ENCODE data around the gene DOCK8.
"Not testable (repeated sequence)": the region's sequence is repeated elsewhere in the genome, so short reads cannot be mapped to it uniquely, and the experiment has no call there.

The DOCK8 gene

DNA sequence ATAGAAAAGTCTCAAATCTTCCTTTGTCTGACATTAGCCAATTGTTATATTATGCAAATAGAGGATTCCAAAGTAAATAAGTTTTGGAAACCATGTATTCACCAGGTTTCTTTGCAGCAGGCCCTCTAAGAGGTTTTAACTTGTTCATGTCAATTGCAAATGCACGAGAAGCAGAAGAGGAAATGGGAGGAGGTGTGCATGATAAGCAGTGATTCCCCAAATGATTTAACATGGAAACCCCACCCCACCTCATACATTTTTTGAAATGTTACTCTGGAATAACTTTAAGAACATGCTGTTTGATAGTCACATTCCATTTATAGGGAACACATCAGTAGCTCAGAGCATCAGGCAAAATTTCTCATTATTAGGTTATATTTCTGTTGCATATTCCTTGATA, 190.7 kb downstream of the DOCK8 start:
- no peak overlapping the region for H3K4me3 Mint-ChIP-seq
- H3K27ac Mint-ChIP-seq, result no peak overlapping the region
- H3K9me3 Mint-ChIP-seq, result no peaks in the 10 kb centered on the region
- H3K4me1 Mint-ChIP-seq (ENCODE audit: low read depth), result peaks cover 6% of the 10 kb centered on the region
- peaks cover 84% of the 10 kb centered on the region for H3K36me3 Mint-ChIP-seq (ENCODE audit: low read depth)
- no peaks in the 10 kb centered on the region for H3K27me3 Mint-ChIP-seq (ENCODE audit: low read depth)

DNA sequence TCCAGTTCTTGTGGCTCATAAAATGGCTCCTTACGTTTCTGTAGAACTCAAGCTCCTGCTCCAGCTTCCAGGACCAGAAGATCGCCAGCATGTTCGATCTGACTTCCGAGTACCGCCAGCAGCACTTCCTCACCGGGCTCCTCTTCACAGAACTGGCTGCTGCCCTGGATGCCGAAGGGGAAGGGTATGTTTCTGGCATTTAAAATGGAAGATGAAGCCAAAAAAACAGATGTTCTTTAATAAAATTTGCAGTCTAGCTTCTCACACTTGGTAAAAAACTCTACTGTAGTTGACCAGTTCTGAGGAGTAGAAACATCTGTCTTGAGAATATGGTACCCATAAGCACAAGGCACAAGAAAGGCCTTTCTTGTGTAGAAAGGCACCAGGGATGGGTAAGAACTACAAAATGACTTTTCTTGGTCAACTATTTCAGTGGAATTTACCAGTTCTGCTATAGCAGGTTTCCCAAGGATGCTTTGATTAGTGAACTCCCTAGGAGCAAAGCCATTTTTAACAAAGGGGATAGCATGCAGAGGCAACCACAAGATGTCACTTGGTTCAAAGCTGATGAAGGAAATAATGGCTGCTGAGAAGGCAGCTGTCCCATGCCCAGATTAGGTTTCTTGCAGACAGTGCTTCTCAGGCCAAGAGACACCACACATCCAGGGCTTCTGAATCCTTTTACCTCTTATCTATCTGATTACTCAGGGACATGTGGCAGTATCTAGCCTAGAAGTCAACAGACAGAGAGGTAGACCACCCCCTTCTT, 192.4 kb downstream of the DOCK8 start:
- H3K36me3 Mint-ChIP-seq (ENCODE audit: low read depth), result peaks cover 75% of the 10 kb centered on the region
- peaks cover under 1% of the 10 kb centered on the region for H3K4me1 Mint-ChIP-seq (ENCODE audit: low read depth)
- no peak overlapping the region for H3K27ac Mint-ChIP-seq
- no peaks in the 10 kb centered on the region for H3K27me3 Mint-ChIP-seq (ENCODE audit: low read depth)
- H3K9me3 Mint-ChIP-seq, result no peaks in the 10 kb centered on the region
- no peak overlapping the region for H3K4me3 Mint-ChIP-seq

DNA sequence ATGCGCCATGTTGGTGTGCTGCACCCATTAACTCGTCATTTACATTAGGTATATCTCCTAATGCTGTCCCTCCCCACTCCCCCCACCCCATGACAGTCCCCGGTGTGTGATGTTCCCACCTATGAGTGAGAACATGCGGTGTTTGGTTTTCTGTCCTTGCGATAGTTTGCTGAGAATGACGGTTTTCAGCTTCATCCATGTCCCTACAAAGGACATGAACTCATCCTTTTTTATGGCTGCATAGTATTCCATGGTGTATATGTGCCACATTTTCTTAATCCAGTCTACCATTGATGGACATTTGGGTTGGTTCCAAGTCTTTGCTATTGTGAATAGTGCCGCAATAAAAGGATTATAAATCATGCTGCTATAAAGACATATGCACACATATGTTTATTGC, 195.0 kb downstream of the DOCK8 start:
- H3K4me1 Mint-ChIP-seq (ENCODE audit: low read depth); H3K4me3 Mint-ChIP-seq; H3K27me3 Mint-ChIP-seq (ENCODE audit: low read depth); H3K27ac Mint-ChIP-seq; H3K9me3 Mint-ChIP-seq: not testable (repeated sequence)
- H3K36me3 Mint-ChIP-seq (ENCODE audit: low read depth), result peaks cover 61% of the 10 kb centered on the region

DNA sequence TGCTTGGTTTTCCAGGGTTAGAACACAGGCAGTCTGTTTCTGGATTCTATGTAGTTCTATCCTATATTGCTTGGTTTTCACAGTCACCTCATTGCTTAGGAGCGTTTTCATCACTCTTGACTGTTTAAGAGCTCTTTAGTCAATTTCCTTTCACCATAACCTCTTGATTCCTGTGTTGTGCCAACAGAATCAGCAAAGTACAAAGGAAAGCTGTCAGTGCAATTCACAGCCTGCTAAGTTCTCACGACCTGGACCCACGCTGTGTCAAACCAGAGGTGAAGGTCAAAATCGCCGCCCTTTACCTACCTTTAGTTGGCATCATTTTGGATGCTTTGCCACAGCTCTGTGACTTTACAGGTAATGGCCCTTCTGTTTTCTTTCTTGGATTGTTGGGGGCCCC, 199.9 kb downstream of the DOCK8 start:
- Mint-ChIP-seq H3K4me3 (no peak overlapping the region), H3K27ac (no peak overlapping the region), H3K27me3 (ENCODE audit: low read depth) (no peaks in the 10 kb centered on the region), H3K4me1 (ENCODE audit: low read depth) (no peaks in the 10 kb centered on the region), H3K9me3 (no peaks in the 10 kb centered on the region), H3K36me3 (ENCODE audit: low read depth) (peaks cover 43% of the 10 kb centered on the region)

DNA sequence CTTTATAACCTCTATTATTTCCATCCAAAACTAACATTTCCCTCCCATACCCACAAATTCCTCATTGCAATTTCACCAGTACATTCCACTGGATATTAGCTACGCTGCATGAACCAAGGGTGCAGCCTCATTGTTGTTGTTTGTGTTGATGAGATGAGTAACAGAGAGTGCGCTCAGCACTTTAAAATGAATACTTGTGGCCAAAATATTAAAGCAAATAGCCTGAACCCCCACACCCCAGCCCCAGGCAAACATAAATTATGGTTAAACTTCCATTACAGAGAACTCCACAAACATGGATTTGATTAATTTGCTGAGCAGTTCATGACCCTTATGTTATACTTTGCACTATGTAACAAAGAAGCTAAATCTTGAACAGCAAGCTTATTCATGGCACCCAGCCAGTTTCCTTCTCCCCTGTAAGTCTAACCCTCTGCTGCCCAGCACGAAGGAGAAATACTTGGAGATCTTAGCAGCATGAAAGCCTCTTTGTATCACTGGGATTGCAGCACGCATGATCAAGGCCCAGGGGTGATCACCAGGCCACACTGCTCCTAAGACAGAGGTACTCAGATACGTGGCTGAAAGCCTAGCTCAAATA, 205.0 kb downstream of the DOCK8 start:
- Mint-ChIP-seq H3K36me3 (ENCODE audit: low read depth) (peaks cover 57% of the 10 kb centered on the region), H3K4me1 (ENCODE audit: low read depth) (no peaks in the 10 kb centered on the region)

DNA sequence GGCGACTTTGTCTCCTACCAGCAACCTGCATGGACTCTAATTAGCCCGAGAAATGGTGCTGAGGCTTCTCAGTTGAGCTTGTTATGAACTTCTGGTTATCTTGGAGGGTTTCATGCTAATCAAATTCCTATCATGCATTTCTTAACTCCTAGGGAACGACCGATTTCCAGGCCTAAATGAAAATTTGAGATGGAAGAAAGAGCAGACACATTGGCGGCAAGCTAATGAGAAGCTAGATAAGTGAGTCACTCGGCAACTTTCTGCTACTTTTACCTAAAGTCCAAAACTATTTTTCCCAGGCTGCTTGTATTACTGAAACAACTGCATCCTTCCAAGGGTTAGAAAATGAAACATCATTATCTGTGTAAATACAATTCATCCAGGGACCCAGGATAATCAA, 207.2 kb downstream of the DOCK8 start:
- no peak overlapping the region for H3K4me3 Mint-ChIP-seq
- H3K9me3 Mint-ChIP-seq, result no peaks in the 10 kb centered on the region
- H3K4me1 Mint-ChIP-seq (ENCODE audit: low read depth), result no peaks in the 10 kb centered on the region
- no peak overlapping the region for H3K27ac Mint-ChIP-seq
- H3K27me3 Mint-ChIP-seq (ENCODE audit: low read depth), result no peaks in the 10 kb centered on the region
- H3K36me3 Mint-ChIP-seq (ENCODE audit: low read depth), result peaks cover 54% of the 10 kb centered on the region

More for the DNA sequence above, 205.0 kb downstream of the DOCK8 start:
- no peaks in the 10 kb centered on the region for H3K27me3 Mint-ChIP-seq (ENCODE audit: low read depth)
- H3K4me3 Mint-ChIP-seq, result no peak overlapping the region
- H3K9me3 Mint-ChIP-seq, result no peaks in the 10 kb centered on the region
- H3K27ac Mint-ChIP-seq, result no peak overlapping the region

DNA sequence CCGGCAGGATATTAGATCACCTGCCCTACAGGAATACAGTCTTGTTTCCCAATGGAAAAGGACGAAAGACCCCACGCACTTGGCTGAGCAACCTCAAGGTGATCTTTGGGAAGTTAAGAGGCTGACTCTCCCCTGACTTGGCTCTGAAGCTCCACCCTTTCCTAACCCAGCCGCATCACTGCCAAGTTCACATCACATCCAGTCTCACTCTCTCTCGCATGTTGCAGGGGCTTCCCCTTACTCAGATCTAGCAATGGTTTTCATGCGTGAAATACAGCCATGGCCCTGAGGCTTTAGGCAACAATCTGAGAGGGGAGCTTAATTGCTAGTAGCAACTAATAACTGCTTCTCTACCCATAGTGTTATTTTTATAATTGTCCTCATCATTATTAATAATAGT, 211.6 kb downstream of the DOCK8 start:
- no peak overlapping the region for H3K27ac Mint-ChIP-seq
- H3K4me1 Mint-ChIP-seq (ENCODE audit: low read depth), result no peaks in the 10 kb centered on the region
- no peaks in the 10 kb centered on the region for H3K27me3 Mint-ChIP-seq (ENCODE audit: low read depth)
- no peak overlapping the region for H3K4me3 Mint-ChIP-seq
- H3K9me3 Mint-ChIP-seq, result no peaks in the 10 kb centered on the region
- peaks cover 52% of the 10 kb centered on the region for H3K36me3 Mint-ChIP-seq (ENCODE audit: low read depth)

DNA sequence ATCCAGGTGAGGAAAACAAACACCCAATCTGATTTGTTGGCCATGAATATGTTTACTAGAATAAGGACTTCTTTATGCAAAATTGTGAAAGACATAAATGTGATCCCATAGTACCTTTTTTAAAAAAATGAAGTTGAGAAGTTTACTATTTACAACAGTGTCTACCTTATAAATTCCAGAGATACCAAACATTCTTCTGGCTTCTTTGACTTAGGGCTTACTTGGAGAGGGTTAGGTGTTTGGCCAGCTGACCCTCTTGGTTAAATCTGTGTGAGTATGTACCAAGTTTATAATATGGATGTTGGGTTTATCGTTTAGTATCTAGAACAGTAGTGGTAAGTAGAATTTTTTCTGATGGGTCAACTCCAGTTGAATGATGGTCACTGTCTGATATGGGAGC, 212.3 kb downstream of the DOCK8 start:
- no peak overlapping the region for H3K27ac Mint-ChIP-seq
- H3K27me3 Mint-ChIP-seq (ENCODE audit: low read depth), result no peaks in the 10 kb centered on the region
- H3K9me3 Mint-ChIP-seq, result no peaks in the 10 kb centered on the region
- no peaks in the 10 kb centered on the region for H3K4me1 Mint-ChIP-seq (ENCODE audit: low read depth)
- H3K4me3 Mint-ChIP-seq, result no peak overlapping the region
- H3K36me3 Mint-ChIP-seq (ENCODE audit: low read depth), result peaks cover 49% of the 10 kb centered on the region

DNA sequence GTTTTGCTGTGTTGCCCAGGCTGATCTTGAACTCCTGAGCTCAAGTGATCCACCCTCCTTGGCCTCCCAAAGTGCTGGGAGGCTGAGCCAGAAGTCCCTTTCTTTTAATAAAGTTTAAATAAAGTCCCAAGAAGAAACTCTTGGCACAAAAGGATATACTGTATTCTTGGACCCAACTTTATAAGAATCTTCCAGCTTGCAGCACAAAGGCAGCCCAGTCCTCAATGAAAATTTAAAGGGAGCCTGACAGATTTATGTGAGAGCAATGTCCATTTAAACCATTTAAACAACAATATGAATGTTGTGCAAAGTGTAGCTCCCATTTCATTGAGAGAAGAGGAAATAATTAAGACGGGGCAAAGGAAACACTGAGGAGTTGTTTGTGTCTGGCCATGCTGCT, 217.0 kb downstream of the DOCK8 start:
- no peaks in the 10 kb centered on the region for H3K27me3 Mint-ChIP-seq (ENCODE audit: low read depth)
- H3K4me3 Mint-ChIP-seq, result no peak overlapping the region
- peaks cover 63% of the 10 kb centered on the region for H3K36me3 Mint-ChIP-seq (ENCODE audit: low read depth)
- no peaks in the 10 kb centered on the region for H3K4me1 Mint-ChIP-seq (ENCODE audit: low read depth)
- H3K27ac Mint-ChIP-seq, result no peak overlapping the region
- H3K9me3 Mint-ChIP-seq, result no peaks in the 10 kb centered on the region

DNA sequence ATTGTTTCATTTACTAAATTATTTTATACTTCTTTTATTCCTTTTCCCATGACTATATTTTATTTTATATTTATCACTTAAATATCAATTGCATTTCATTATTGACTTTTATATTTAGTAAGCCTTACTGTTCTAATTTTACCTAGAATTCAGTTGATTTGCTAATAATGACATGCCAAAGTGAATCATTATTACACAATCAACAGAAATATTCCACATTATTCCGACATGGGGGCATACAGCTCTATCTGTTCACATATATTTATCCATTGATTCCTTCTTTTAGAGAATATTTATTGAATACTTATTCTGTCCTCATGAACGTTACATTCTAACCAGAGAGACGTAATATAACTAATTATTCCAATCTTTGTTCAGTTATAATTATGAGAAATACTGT, 221.8 kb downstream of the DOCK8 start:
- H3K4me1 Mint-ChIP-seq (ENCODE audit: low read depth), result peaks cover 2% of the 10 kb centered on the region
- no peaks in the 10 kb centered on the region for H3K9me3 Mint-ChIP-seq
- peaks cover 72% of the 10 kb centered on the region for H3K36me3 Mint-ChIP-seq (ENCODE audit: low read depth)
- H3K27me3 Mint-ChIP-seq (ENCODE audit: low read depth), result no peaks in the 10 kb centered on the region
- H3K27ac Mint-ChIP-seq, result no peak overlapping the region
- H3K4me3 Mint-ChIP-seq, result no peak overlapping the region

DNA sequence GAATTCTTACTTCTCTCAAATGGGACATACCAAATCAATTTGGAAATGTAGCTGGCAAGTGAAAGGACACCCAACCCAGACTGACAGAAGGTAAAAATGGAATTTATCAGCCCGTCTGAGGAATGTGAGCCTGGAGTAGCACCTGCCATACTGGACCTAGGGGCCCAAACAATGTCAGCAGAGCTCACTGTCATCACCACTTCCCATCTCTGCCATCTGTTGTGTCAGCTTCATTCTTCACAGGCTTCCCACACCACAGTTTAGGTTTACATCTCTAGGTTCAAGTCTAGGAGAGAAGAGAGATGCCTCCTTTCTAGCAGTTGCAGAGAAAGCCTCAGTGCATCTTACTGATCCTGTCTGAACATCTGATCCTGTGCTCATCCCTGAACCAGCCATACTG, 222.4 kb downstream of the DOCK8 start:
- no peak overlapping the region for H3K27ac Mint-ChIP-seq
- no peaks in the 10 kb centered on the region for H3K9me3 Mint-ChIP-seq
- no peaks in the 10 kb centered on the region for H3K27me3 Mint-ChIP-seq (ENCODE audit: low read depth)
- peaks cover 73% of the 10 kb centered on the region for H3K36me3 Mint-ChIP-seq (ENCODE audit: low read depth)
- no peak overlapping the region for H3K4me3 Mint-ChIP-seq
- peaks cover 2% of the 10 kb centered on the region for H3K4me1 Mint-ChIP-seq (ENCODE audit: low read depth)

DNA sequence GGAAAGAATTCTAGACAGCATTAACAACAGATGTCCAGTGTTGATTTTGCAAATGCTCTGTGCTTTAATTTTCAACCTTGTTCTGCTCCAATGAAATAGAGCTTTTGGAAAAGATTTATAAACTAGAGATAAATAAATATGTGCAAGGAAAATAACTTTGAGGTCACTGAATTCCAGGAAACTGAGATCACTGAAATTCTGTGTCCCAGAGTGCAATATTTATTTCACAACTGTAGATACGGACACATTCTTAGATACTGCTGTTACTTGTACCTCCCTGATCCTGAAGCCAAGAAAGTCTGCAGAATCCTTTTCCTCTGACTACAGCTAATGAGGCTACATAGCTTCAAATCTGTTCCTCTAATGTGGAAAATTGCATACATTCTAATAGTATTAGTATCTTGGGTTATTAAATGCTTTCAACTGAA, 222.9 kb downstream of the DOCK8 start:
- Mint-ChIP-seq H3K27me3 (ENCODE audit: low read depth) (no peaks in the 10 kb centered on the region), H3K36me3 (ENCODE audit: low read depth) (peaks cover 73% of the 10 kb centered on the region), H3K4me3 (no peak overlapping the region), H3K9me3 (no peaks in the 10 kb centered on the region), H3K4me1 (ENCODE audit: low read depth) (peaks cover 2% of the 10 kb centered on the region), H3K27ac (no peak overlapping the region)

DNA sequence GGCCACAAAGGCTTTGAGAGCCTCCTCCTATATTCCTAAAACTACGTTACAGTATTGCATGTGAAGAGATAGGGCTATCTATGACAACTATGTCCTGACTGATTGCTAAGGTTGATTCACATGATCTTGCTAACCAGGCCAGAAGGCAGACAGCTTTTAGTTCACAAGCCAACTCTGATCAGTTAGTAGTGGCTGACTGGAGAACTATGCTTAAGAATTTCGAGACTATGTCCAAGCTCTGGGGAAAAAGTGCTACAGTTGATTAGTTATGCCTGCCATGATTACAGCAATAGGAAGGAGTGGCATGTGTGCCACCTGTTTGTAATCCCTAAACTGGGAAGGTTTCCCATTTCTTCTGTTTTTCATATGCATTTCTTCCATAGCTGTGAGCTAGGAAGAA, 223.4 kb downstream of the DOCK8 start:
- no peak overlapping the region for H3K4me3 Mint-ChIP-seq
- H3K4me1 Mint-ChIP-seq (ENCODE audit: low read depth), result peaks cover 2% of the 10 kb centered on the region
- no peaks in the 10 kb centered on the region for H3K27me3 Mint-ChIP-seq (ENCODE audit: low read depth)
- H3K36me3 Mint-ChIP-seq (ENCODE audit: low read depth), result peaks cover 74% of the 10 kb centered on the region
- H3K27ac Mint-ChIP-seq, result no peak overlapping the region
- H3K9me3 Mint-ChIP-seq, result no peaks in the 10 kb centered on the region

DNA sequence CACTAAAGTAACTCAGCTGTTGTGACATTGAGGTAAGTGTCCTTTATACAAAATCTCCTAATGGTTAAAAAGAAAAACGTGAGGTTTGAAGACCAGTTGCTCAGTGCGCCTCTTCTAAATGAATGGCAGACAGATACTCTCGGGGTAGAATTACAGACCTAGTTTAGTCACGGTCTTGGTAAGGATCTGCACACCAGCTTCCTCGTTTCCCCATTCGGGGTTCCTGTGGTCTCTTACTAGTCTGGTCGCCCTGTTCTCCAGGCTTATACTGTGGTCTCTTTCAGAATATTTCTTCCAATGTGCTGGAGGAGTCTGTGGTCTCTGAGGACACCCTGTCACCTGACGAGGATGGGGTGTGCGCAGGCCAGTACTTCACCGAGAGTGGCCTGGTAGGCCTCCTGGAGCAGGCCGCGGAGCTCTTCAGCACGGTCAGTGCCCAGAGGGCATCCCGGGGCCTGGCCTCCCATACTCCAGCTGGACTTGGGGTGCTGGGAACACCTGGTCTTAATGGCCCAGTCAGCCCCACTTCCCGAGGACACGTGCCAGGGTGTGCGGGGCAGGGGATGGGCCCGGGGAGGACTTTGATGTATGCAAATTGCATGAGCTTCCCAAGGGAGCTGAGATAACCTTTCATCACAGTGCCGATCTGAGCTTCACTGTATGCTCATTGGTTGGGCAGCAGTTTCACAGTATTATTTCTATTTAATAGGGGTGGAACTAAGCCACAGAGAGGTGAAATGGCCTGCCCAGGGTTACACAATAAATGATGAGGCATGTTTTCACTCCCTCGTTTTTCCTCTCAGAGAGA, 224.5 kb downstream of the DOCK8 start:
- Mint-ChIP-seq H3K36me3 (ENCODE audit: low read depth) (peaks cover 76% of the 10 kb centered on the region), H3K9me3 (no peaks in the 10 kb centered on the region)

DNA sequence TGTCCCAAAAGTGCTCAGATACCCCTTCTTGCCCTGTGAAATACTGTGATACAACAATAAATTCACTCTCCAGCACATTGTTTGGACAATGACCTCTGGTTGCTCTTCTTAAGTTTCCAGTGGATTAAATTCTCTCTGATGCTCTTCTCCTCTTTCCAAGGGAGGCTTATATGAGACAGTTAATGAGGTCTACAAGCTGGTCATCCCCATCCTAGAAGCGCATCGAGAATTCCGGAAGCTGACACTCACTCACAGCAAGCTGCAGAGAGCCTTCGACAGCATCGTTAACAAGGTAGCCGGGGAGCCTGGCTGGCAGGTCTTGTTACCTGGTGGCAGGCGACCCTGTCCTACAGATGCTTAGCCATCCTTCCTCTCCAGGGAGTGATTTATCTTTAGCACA, 226.5 kb downstream of the DOCK8 start:
- Mint-ChIP-seq H3K27me3 (ENCODE audit: low read depth) (no peaks in the 10 kb centered on the region), H3K4me3 (no peak overlapping the region), H3K27ac (no peak overlapping the region), H3K4me1 (ENCODE audit: low read depth) (peaks cover 14% of the 10 kb centered on the region), H3K36me3 (ENCODE audit: low read depth) (peaks cover 78% of the 10 kb centered on the region), H3K9me3 (no peaks in the 10 kb centered on the region)

More for the DNA sequence above, 224.5 kb downstream of the DOCK8 start:
- Mint-ChIP-seq H3K4me1 (ENCODE audit: low read depth) (peaks cover 5% of the 10 kb centered on the region), H3K27ac (no peak overlapping the region), H3K4me3 (no peak overlapping the region), H3K27me3 (ENCODE audit: low read depth) (no peaks in the 10 kb centered on the region)

Measured in T-helper 1 cell treated with Interleukin-12 subunit alpha and Interleukin-12 subunit beta and Interleukin-4 antibody, amounts not matched to agents 30 μg/mL and 1 μg/mL, for 36 hours (primary cell).